ENCODE data around the gene PRPF8.
A peak's percentile ranks its signal among the peaks of the same experiment; 100 is the strongest.

PRPF8 gene

GRCh38 chr17:1627182-1627981, 57.3 kb downstream of the PRPF8 start:
- TF ChIP-seq CTCF (IDR thresholded peaks at IDR 0.05; ENCODE audit: insufficient read depth, low read depth, low read length, missing control alignments), result no peak
- no peak for DNase-seq (ENCODE audit: low read depth)

DNA sequence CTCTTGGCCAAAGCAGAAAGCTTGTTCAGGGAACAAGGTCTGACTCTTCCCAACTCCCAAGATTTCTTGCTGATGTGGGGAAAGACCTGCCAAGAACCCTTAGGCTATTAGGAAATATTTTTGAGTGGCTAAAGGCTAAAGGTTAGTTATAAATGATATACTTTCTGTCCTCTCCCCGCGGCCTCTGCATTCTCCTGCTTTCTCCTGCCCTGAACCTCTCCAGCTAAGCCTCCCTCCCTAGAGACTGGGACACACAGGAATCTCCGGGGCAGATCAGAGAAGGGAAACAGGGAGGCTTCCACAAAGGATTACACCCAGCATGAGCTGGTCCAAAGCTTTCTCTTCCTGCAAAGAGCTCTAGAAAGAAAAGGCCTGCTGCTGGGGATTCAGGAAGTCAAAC, 58.3 kb downstream of the PRPF8 start:
- no peak for TF ChIP-seq CTCF (IDR thresholded peaks at IDR 0.05; ENCODE audit: insufficient read depth, low read depth, low read length, missing control alignments)
- no peak overlapping the region for H3K4me3 ChIP-seq (ENCODE audit: low read length)
- no peak for DNase-seq (ENCODE audit: low read depth)

More at GRCh38 chr17:1627182-1627981, 57.3 kb downstream of the PRPF8 start:
- H3K4me3 ChIP-seq (ENCODE audit: low read length), result peak overlapping the region; percentile 73

GRCh38 chr17:1625581-1625980, 59.1 kb downstream of the PRPF8 start:
- DNase-seq (ENCODE audit: low read depth), result no peak
- H3K4me3 ChIP-seq (ENCODE audit: low read length), result no peak overlapping the region
- TF ChIP-seq CTCF (IDR thresholded peaks at IDR 0.05; ENCODE audit: insufficient read depth, low read depth, low read length, missing control alignments), result no peak

GRCh38 chr17:1625053-1625452, 59.6 kb downstream of the PRPF8 start:
- no peak for TF ChIP-seq CTCF (IDR thresholded peaks at IDR 0.05; ENCODE audit: insufficient read depth, low read depth, low read length, missing control alignments)
- no peak overlapping the region for H3K4me3 ChIP-seq (ENCODE audit: low read length)
- no peak for DNase-seq (ENCODE audit: low read depth)

DNA sequence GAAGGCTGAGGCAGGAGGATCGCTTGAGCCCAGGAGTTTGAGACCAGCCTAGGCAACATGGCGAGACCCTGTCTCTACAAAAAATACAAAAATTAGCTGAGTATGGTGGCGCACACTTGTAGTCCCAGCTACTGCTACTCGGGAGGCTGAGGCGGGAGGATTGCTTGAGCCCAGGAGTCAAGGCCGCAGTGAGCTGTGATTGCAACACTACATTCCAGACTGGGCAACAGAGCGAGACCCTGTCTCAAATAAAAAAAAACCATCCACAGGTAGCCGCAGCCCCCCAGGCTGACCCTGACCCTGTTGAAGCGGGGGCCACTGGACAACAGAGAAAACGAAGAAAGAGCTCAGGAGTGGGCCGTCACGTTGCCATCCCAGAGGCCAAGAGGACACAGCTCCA, 60.0 kb downstream of the PRPF8 start:
- DNase-seq (ENCODE audit: low read depth), result no peak
- H3K4me3 ChIP-seq (ENCODE audit: low read length), result no peak overlapping the region
- no peak for TF ChIP-seq CTCF (IDR thresholded peaks at IDR 0.05; ENCODE audit: insufficient read depth, low read depth, low read length, missing control alignments)

DNA sequence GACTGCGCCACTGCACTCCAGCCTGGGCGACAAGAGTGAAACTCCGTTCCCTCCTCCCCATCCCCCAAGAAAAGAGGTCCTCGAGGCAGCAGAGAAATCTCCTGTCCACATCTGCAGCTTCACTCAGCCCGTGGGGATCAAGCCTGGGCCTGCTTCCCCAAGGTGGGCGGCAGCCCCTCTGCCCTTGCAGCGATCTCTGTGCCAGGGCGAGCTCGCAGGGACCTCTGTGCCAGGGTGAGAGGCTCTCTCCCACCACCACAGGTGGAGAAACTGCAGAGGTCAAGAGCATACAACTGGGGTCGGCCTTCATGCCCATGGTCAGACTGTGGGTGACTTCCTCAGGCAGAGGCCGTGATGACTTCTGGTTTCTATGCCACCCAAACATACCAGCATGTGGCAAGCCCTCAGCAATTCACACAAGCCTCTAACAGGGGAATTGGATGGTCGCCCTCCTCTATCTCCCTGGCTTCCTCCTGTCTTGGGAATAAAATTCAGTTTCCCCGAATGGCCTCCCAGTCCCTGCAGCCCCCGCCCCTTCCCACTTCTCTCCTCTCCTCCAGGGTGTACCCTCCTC, 61.5 kb downstream of the PRPF8 start:
- no peak overlapping the region for H3K4me3 ChIP-seq (ENCODE audit: low read length)
- DNase-seq (ENCODE audit: low read depth), result no peak
- no peak for TF ChIP-seq CTCF (IDR thresholded peaks at IDR 0.05; ENCODE audit: insufficient read depth, low read depth, low read length, missing control alignments)
